Lung (tissue), 12 donors: Measurements from ENCODE around the gene VSNL1. TPM values are rescaled to one million over a fixed set of nuclear protein-coding genes. Genes with fewer than 3 reads are reported as not detected.

Source experiments
- ATAC-seq: fragments of 200-7000 bp; cut with Tn5 transposase; one replicate; pipeline ENCODE4 v1.9.1; 2020; ENCODE audit warnings: moderate number of reproducible peaks; ENCODE audit not compliant: insufficient read depth, low FRiP score
- DNase-seq, 3 donors: peaks; one replicate each; pipeline ENCODE4 v3.0.0-alpha.2; 2013 to 2017
- H3K27ac ChIP-seq, 2 donors: one replicate each; pipeline ENCODE4 v1.5.1; 2013; ENCODE audit warnings: mild to moderate bottlenecking in 2 of 2, moderate library complexity in 2 of 2, control low read depth in 1 of 2, inconsistent platforms in 1 of 2, low read depth in 1 of 2, low read length in 1 of 2
- H3K27me3 ChIP-seq, 3 donors: one replicate each; pipeline ENCODE4 v1.5.1; 2013; ENCODE audit warnings: low read length in 2 of 3; ENCODE audit not compliant: control insufficient read depth in 3 of 3, insufficient read depth in 3 of 3
- H3K36me3 ChIP-seq, 4 donors: one replicate each; pipeline ENCODE4 v1.5.1; 2013; ENCODE audit warnings: low read length in 4 of 4, mild to moderate bottlenecking in 1 of 4, moderate library complexity in 1 of 4; ENCODE audit not compliant: control insufficient read depth in 4 of 4, insufficient read depth in 4 of 4
- H3K4me1 ChIP-seq, 5 donors: one replicate each; pipeline ENCODE4 v1.5.1; 2013; ENCODE audit warnings: low read length in 5 of 5, mild to moderate bottlenecking in 2 of 5, moderate library complexity in 1 of 5; ENCODE audit not compliant: control insufficient read depth in 5 of 5, insufficient read depth in 5 of 5
- H3K4me3 ChIP-seq: one replicate; pipeline ENCODE4 v1.5.1; 2013; ENCODE audit warnings: mild to moderate bottlenecking, control low read depth, moderate library complexity
- H3K9ac ChIP-seq, 2 donors: one replicate each; pipeline ENCODE4 v1.5.1; 2013; ENCODE audit warnings: low read length in 2 of 2, control low read depth in 1 of 2; ENCODE audit not compliant: insufficient read depth in 1 of 2
- H3K9me3 ChIP-seq, 4 donors: one replicate each; pipeline ENCODE4 v1.5.1; 2013; ENCODE audit warnings: low read length in 3 of 4, mild to moderate bottlenecking in 1 of 4, moderate library complexity in 1 of 4; ENCODE audit not compliant: control insufficient read depth in 4 of 4, insufficient read depth in 3 of 4
- WGBS, 2 donors: extraction: QIAGEN DNeasy Blood & Tissue Kit; methylation state at CpG; one replicate each; pipeline ENCODE4 v1.1.7; 2013; 5-methylcytosine and 5-hydroxymethylcytosine counted together
- polyA plus RNA-seq, 2 donors: library from polyadenylated mRNA; stranded (reverse); fragments of 200-250 nt; gene quantifications; one replicate each; pipeline ENCODE4 v1.2.1, GENCODE V29; 2013
- total RNA-seq, 2 donors: library from RNA; depleted of rRNA in 1 of 2; stranded (reverse); fragments of >200 nt in 1 of 2; gene quantifications; one replicate each; pipeline ENCODE4 v1.2.1, GENCODE V29; 2014 to 2021
- TF ChIP-seq, protein P1 (sequence below): IDR thresholded peaks from 2 replicates; pipeline ENCODE4 v1.5.1; 2012; ENCODE audit warnings: mild to moderate bottlenecking; ENCODE audit errors: control extremely low read depth, extremely low read depth
- donor health status: control.
- donor health status: control.
- donor health status: Bipolar disorder and iron deficiency.
- donor health status: healthy.
- donor health status: DM: yes; HTN: yes; CAD: no.

VSNL1 gene
- total and polyA plus RNA-seq, 4 donors: 0.87 to 6.9 (median 1.5) TPM

DNA sequence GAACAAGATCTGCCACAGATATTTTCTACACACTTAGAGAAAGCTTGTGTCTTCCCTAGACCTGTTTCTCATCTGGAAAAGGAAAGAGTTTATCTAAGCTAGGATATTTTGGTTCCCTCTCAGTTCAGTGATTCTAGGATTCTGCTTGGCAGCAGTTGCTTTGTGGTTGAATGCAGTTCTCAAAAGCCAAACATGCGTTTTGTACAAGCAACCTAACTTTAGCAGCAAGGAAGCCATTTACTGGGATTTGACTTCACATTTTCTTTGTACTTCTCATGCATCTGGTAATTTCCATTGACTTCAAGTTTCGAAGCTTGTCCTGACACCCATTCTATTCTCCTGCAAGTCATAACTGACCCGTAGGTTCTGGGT lies 33.3 kb downstream of the VSNL1 start:
- H3K4me1 ChIP-seq: peaks cover 0 to 5% (median 0%) of the 10 kb centered on the region in 5 donors

DNA sequence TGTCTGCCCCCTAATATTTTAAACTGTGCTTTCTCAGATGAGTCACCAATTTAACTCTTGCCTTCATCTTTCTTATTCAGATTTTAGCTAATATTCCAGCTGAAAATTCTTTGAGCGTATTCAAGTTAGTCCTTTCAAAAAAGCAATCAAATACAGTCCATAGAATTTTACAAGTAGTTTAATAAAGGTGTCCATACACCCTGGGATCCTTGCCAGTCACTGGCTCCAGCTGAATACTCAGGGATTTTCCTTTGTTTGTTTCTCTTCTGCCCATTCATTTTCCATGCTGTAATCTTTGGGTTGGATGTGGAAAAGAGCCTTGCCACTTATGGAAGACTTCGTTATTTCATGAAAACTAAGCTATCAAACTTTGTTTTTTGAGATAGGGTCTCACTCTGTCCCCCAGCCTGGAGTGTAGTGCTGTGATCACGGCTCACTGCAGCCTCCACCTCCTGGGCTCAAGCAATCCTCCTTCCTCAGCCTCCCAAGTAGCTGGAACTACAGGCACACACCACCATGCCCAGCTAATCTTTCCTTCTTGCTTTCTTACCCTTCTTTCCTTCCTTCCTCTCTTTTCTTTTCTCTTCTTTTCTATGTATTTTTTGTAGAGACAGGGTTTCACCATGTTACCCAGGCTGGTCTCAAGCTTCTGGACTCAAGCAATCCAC lies 34.0 kb downstream of the VSNL1 start:
- H3K27ac ChIP-seq: no peak overlapping the region
- no peaks in the 10 kb centered on the region for H3K36me3 ChIP-seq
- ATAC-seq: no peak
- H3K4me1 ChIP-seq: peaks cover 0 to 5% (median 0%) of the 10 kb centered on the region in 5 donors
- 82 to 89% methylated on average over 3 of the region's 3 CpGs for WGBS, 2 donors
- no peaks in the 10 kb centered on the region for H3K9me3 ChIP-seq
- no peak overlapping the region for H3K9ac ChIP-seq
- TF ChIP-seq, protein P1, sequence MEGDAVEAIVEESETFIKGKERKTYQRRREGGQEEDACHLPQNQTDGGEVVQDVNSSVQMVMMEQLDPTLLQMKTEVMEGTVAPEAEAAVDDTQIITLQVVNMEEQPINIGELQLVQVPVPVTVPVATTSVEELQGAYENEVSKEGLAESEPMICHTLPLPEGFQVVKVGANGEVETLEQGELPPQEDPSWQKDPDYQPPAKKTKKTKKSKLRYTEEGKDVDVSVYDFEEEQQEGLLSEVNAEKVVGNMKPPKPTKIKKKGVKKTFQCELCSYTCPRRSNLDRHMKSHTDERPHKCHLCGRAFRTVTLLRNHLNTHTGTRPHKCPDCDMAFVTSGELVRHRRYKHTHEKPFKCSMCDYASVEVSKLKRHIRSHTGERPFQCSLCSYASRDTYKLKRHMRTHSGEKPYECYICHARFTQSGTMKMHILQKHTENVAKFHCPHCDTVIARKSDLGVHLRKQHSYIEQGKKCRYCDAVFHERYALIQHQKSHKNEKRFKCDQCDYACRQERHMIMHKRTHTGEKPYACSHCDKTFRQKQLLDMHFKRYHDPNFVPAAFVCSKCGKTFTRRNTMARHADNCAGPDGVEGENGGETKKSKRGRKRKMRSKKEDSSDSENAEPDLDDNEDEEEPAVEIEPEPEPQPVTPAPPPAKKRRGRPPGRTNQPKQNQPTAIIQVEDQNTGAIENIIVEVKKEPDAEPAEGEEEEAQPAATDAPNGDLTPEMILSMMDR: no peak
- no peak for DNase-seq
- H3K4me3 ChIP-seq: no peak overlapping the region
- H3K27me3 ChIP-seq: no peaks in the 10 kb centered on the region

More for the DNA sequence above, 33.3 kb downstream of the VSNL1 start:
- Histone ChIP-seq H3K9me3 (no peaks in the 10 kb centered on the region), H3K27ac (no peak overlapping the region), H3K36me3 (no peaks in the 10 kb centered on the region), H3K4me3 (no peak overlapping the region), H3K27me3 (no peaks in the 10 kb centered on the region), H3K9ac (no peak overlapping the region)
- TF ChIP-seq, protein P1: no peak
- 71 to 79% methylated on average over 3 of the region's 3 CpGs for WGBS, 2 donors
- no peak for ATAC-seq
- no peak for DNase-seq

DNA sequence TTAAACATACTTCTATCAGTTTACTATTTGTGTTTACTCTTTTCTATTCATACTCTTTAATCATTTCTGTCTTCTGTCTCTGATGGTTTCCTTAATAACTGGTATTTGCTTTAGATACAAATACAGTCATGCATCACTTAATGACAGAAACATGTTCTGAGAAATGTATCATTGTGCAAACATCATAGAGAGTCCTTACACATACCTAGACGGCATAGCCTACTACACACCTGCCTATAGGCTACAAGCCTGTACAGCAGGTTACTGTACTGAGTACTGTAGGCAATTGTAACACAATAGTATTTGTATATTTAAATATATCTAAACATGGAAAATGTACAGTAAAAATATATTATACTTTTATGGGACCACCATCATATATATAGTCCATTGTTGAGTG lies 36.3 kb downstream of the VSNL1 start:
- 74 to 75% methylated on average over 1 of the region's 1 CpG for WGBS, 2 donors
- Histone ChIP-seq H3K4me3 (no peak overlapping the region), H3K4me1 (peaks cover 0 to 5% (median 0%) of the 10 kb centered on the region in 5 donors), H3K9me3 (no peaks in the 10 kb centered on the region), H3K9ac (no peak overlapping the region), H3K36me3 (no peaks in the 10 kb centered on the region), H3K27ac (no peak overlapping the region), H3K27me3 (no peaks in the 10 kb centered on the region)
- TF ChIP-seq, protein P1: no peak
- ATAC-seq (no peak), DNase-seq (peak in 1 of 3 donors; percentile 30)

DNA sequence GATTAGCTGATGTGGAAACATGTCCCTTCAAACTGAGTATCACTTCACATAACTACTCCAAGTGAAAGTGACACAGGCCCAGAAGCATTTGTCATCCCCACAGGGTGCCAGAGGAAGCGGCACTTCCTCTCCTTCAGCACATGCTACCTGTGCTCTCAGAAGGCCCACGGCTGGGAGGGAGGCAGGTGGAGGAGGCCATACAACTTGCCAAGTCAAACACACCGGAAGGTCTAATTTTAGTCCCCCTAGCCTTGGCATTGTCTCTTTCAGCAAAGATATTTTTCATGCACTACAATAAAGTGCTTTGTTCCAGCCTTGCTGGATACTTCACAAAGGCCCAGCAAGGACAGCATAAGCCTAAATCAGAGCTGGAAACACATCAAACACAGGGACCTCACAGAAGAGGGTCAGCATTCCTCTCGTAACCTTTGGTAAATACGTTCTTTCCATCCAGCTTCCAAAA lies 38.0 kb downstream of the VSNL1 start:
- DNase-seq: peak in 2 of 3 donors; percentile 23 to 49
- no peak overlapping the region for H3K9ac ChIP-seq
- no peak overlapping the region for H3K4me3 ChIP-seq
- H3K36me3 ChIP-seq: no peaks in the 10 kb centered on the region
- 58 to 66% methylated on average over 5 of the region's 5 CpGs for WGBS, 2 donors
- H3K4me1 ChIP-seq: peaks cover 0 to 5% (median 0%) of the 10 kb centered on the region in 5 donors
- H3K27me3 ChIP-seq: no peaks in the 10 kb centered on the region
- no peak for ATAC-seq
- TF ChIP-seq, protein P1: no peak
- H3K27ac ChIP-seq: no peak overlapping the region
- H3K9me3 ChIP-seq: no peaks in the 10 kb centered on the region
